ENCODE results near the gene DDA1. TPM values are rescaled to one million over a fixed set of nuclear protein-coding genes. Genes with fewer than 3 reads are reported as not detected.

DDA1 gene
- total RNA-seq, 1 experiment from 2014 or later = 72.5 TPM

- peak; percentile 61 for DNase-seq
- ChIA-PET POLR2A (ENCODE audit: unreplicated experiment) (interaction anchor here (0.5 to 0.6 kb wide), 2 partner anchors 27 to 80 kb away, joined by 3 to 5 read pairs; no protein-coding TSS in a partner anchor), CTCF (interaction anchor here (0.6 to 0.7 kb wide), 3 partner anchors 50 to 418 kb away, joined by 3 to 5 read pairs (median 3); no protein-coding TSS in a partner anchor)
- Histone ChIP-seq H3F3A (ENCODE audit: insufficient read depth, low read depth) (peaks cover 33% of the 10 kb centered on the region; the same call in 1 of the 2 replicates), H3K9me3 (ENCODE audit: insufficient read depth, low read depth) (no peaks in the 10 kb centered on the region), H3K27ac (no peak overlapping the region), H3K9me2 (ENCODE audit: insufficient read depth) (no peaks in the 10 kb centered on the region), H3K79me2 (ENCODE audit: low read depth) (no peaks in the 10 kb centered on the region), H3K4me3 (peak overlapping the region; percentile 24; the same call in 1 of the 2 replicates), H3K36me3 (ENCODE audit: low read depth) (no peaks in the 10 kb centered on the region), H2AFZ (peak overlapping the region; percentile 71; the same call in 1 of the 2 replicates), H3K4me2 (peak overlapping the region; percentile 64), H3K27me3 (ENCODE audit: insufficient read depth, low read depth) (no peaks in the 10 kb centered on the region), H3K4me1 (replicated peaks; ENCODE audit: insufficient read depth) (peaks cover 10% of the 10 kb centered on the region), H4K20me1 (ENCODE audit: insufficient read depth) (no peaks in the 10 kb centered on the region)
- no TSS peak for BruUV-seq (replicated peaks)
- intact Hi-C loops (cut with micrococcal nuclease; ENCODE audit: unreplicated experiment) = loop anchor here (1.0 to 5.0 kb wide), 2 partner anchors 33 to 509 kb away; partner anchors contain the start of gene RPL18A
- TF ChIP-seq EZH2 (IDR thresholded peaks at IDR 0.05; ENCODE audit: low read depth) = no peak
- TF ChIP-seq, protein P1, sequence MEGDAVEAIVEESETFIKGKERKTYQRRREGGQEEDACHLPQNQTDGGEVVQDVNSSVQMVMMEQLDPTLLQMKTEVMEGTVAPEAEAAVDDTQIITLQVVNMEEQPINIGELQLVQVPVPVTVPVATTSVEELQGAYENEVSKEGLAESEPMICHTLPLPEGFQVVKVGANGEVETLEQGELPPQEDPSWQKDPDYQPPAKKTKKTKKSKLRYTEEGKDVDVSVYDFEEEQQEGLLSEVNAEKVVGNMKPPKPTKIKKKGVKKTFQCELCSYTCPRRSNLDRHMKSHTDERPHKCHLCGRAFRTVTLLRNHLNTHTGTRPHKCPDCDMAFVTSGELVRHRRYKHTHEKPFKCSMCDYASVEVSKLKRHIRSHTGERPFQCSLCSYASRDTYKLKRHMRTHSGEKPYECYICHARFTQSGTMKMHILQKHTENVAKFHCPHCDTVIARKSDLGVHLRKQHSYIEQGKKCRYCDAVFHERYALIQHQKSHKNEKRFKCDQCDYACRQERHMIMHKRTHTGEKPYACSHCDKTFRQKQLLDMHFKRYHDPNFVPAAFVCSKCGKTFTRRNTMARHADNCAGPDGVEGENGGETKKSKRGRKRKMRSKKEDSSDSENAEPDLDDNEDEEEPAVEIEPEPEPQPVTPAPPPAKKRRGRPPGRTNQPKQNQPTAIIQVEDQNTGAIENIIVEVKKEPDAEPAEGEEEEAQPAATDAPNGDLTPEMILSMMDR (conservative IDR thresholded peaks at IDR 0.05) = no peak
These were observed 39.3 kb downstream of the DDA1 start for GRCh38 chr19:17348700-17349099.

GRCh38 chr19:17351815-17352435 is 42.6 kb downstream of the DDA1 start:
- no TSS peak for BruUV-seq (replicated peaks)
- H2AFZ ChIP-seq = no peak overlapping the region
- no peak overlapping the region for H3K27ac ChIP-seq
- POLR2A ChIA-PET (ENCODE audit: unreplicated experiment) = no interaction called here
- no peaks in the 10 kb centered on the region for H3K36me3 ChIP-seq (ENCODE audit: low read depth)
- no peaks in the 10 kb centered on the region for H3K9me3 ChIP-seq (ENCODE audit: insufficient read depth, low read depth)
- no peak overlapping the region for H3K4me3 ChIP-seq
- no peaks in the 10 kb centered on the region for H3K9me2 ChIP-seq (ENCODE audit: insufficient read depth)
- CTCF ChIA-PET = no interaction called here
- intact Hi-C loops (cut with micrococcal nuclease; ENCODE audit: unreplicated experiment) = no loop called here
- no peak overlapping the region for H3K4me2 ChIP-seq
- H4K20me1 ChIP-seq (ENCODE audit: insufficient read depth) = no peaks in the 10 kb centered on the region
- peaks cover 14% of the 10 kb centered on the region; the same call in 1 of the 2 replicates for H3F3A ChIP-seq (ENCODE audit: insufficient read depth, low read depth)
- H3K27me3 ChIP-seq (ENCODE audit: insufficient read depth, low read depth) = no peaks in the 10 kb centered on the region
- peaks cover 10% of the 10 kb centered on the region for H3K4me1 ChIP-seq (replicated peaks; ENCODE audit: insufficient read depth)
- H3K79me2 ChIP-seq (ENCODE audit: low read depth) = no peaks in the 10 kb centered on the region
- TF ChIP-seq, protein P1 (conservative IDR thresholded peaks at IDR 0.05) = no peak
- TF ChIP-seq EZH2 (IDR thresholded peaks at IDR 0.05; ENCODE audit: low read depth) = no peak
- no peak for DNase-seq

GRCh38 chr19:17352608-17353280 is 43.4 kb downstream of the DDA1 start:
- peaks cover 10% of the 10 kb centered on the region for H3K4me1 ChIP-seq (replicated peaks; ENCODE audit: insufficient read depth)
- H3K27ac ChIP-seq = no peak overlapping the region
- ChIA-PET POLR2A (ENCODE audit: unreplicated experiment) (no interaction called here), CTCF (no interaction called here)
- H3F3A ChIP-seq (ENCODE audit: insufficient read depth, low read depth) = 0 out of 2 replicates have a peak, but pooled peaks cover 7% of the 10 kb centered on the region
- no peaks in the 10 kb centered on the region for H3K9me2 ChIP-seq (ENCODE audit: insufficient read depth)
- no peaks in the 10 kb centered on the region for H3K27me3 ChIP-seq (ENCODE audit: insufficient read depth, low read depth)
- no peak overlapping the region for H2AFZ ChIP-seq
- no peaks in the 10 kb centered on the region for H3K36me3 ChIP-seq (ENCODE audit: low read depth)
- TF ChIP-seq, protein P1 (conservative IDR thresholded peaks at IDR 0.05) = no peak
- no peak for TF ChIP-seq EZH2 (IDR thresholded peaks at IDR 0.05; ENCODE audit: low read depth)
- no peak overlapping the region for H3K4me3 ChIP-seq
- no peak overlapping the region for H3K4me2 ChIP-seq
- intact Hi-C loops (cut with micrococcal nuclease; ENCODE audit: unreplicated experiment) = no loop called here
- no peaks in the 10 kb centered on the region for H3K9me3 ChIP-seq (ENCODE audit: insufficient read depth, low read depth)
- no peaks in the 10 kb centered on the region for H4K20me1 ChIP-seq (ENCODE audit: insufficient read depth)
- no peak for DNase-seq
- BruUV-seq (replicated peaks) = no TSS peak
- H3K79me2 ChIP-seq (ENCODE audit: low read depth) = no peaks in the 10 kb centered on the region

Measured in PC-9 (cell line).